Choroid plexus epithelial cell (primary cell): ENCODE measurements around the gene MTCL1.

Source experiments
- DNase-seq: peaks from one replicate; pipeline ENCODE4 v3.0.0-alpha.2; 2010; ENCODE audit warnings: low read depth
- H3K4me3 ChIP-seq: 2 replicates; pipeline ENCODE4 v1.5.1; 2011; ENCODE audit warnings: low read depth, mild to moderate bottlenecking, control low read depth, low read length, moderate library complexity
- CTCF ChIP-seq: conservative IDR thresholded peaks from 2 replicates; pipeline ENCODE4 v1.5.1; 2011; ENCODE audit warnings: low read depth, mild to moderate bottlenecking, control low read depth, inconsistent platforms, low read length, moderate library complexity

Gene MTCL1

GRCh38 chr18:8704361-8705237 lies 757 bp upstream of the MTCL1 start:
- TF ChIP-seq CTCF, result no peak
- peak overlapping the region; percentile 71 for H3K4me3 ChIP-seq
- peak; percentile 89 for DNase-seq

- no peak for DNase-seq
- TF ChIP-seq CTCF, result no peak
- H3K4me3 ChIP-seq, result peak overlapping the region; percentile 71
These were observed 820 bp downstream of the MTCL1 start for GRCh38 chr18:8705961-8706790.

- TF ChIP-seq CTCF, result peak; percentile 36
- H3K4me3 ChIP-seq, result peak overlapping the region; percentile 71
- peak; percentile 72 for DNase-seq
These were observed 1.6 kb downstream of the MTCL1 start for GRCh38 chr18:8706791-8707555.

GRCh38 chr18:8707556-8708300 lies 2.4 kb downstream of the MTCL1 start:
- peak; percentile 65 for DNase-seq
- TF ChIP-seq CTCF, result no peak
- peak overlapping the region; percentile 71 for H3K4me3 ChIP-seq

- no peak overlapping the region for H3K4me3 ChIP-seq
- no peak for TF ChIP-seq CTCF
- DNase-seq, result no peak
These were observed 3.3 kb downstream of the MTCL1 start for GRCh38 chr18:8708670-8709069.
